CD4-positive, alpha-beta T cell treated with Interleukin-4 for 4 hours (primary cell): ENCODE measurements around the gene LYSMD3.
"Not testable (repeated sequence)": the region's sequence is repeated elsewhere in the genome, so short reads cannot be mapped to it uniquely, and the experiment has no call there.

Source experiments
- DNase-seq: peaks from one replicate; pipeline ENCODE4 v3.0.0-alpha.2; 2020

The LYSMD3 gene

GRCh38 chr5:90529194-90529938 lies at the start of gene LYSMD3:
Gene LYSMD3, minus strand, starts transcription at chr5:90529584. Its CDS starts 4,295 bp downstream, at chr5:90525289.
- peak; percentile 96 for DNase-seq

- not testable (repeated sequence) for DNase-seq
Observed at GRCh38 chr5:90576566-90576965, 47.2 kb upstream of the LYSMD3 start.

- no peak for DNase-seq
Observed at GRCh38 chr5:90575712-90576111, 46.3 kb upstream of the LYSMD3 start.

GRCh38 chr5:90571147-90571773 lies 41.9 kb upstream of the LYSMD3 start:
- no peak for DNase-seq

- DNase-seq: no peak
Observed at GRCh38 chr5:90570034-90570433, 40.6 kb upstream of the LYSMD3 start.

- no peak for DNase-seq
Observed at GRCh38 chr5:90569084-90569483, 39.7 kb upstream of the LYSMD3 start.

- no peak for DNase-seq
Observed at GRCh38 chr5:90565491-90565890, 36.1 kb upstream of the LYSMD3 start.

- no peak for DNase-seq
Observed at GRCh38 chr5:90563108-90563507, 33.7 kb upstream of the LYSMD3 start.

- no peak for DNase-seq
Observed at GRCh38 chr5:90562341-90562740, 33.0 kb upstream of the LYSMD3 start.

- no peak for DNase-seq
Observed at GRCh38 chr5:90561766-90562165, 32.4 kb upstream of the LYSMD3 start.

GRCh38 chr5:90560771-90561170 lies 31.4 kb upstream of the LYSMD3 start:
- no peak for DNase-seq

- DNase-seq: no peak
Observed at GRCh38 chr5:90558344-90559192, 29.2 kb upstream of the LYSMD3 start, which contains the start of gene ADGRV1. Gene ADGRV1, plus strand, starts transcription at chr5:90558797. Its CDS starts 99 bp downstream, at chr5:90558896.

- DNase-seq: no peak
Observed at GRCh38 chr5:90557871-90558270, 28.5 kb upstream of the LYSMD3 start.

- no peak for DNase-seq
Observed at GRCh38 chr5:90557391-90557790, 28.0 kb upstream of the LYSMD3 start.

GRCh38 chr5:90555666-90556065 lies 26.3 kb upstream of the LYSMD3 start:
- DNase-seq: no peak

- no peak for DNase-seq
Observed at GRCh38 chr5:90554358-90555006, 25.1 kb upstream of the LYSMD3 start.

GRCh38 chr5:90553711-90554110 lies 24.3 kb upstream of the LYSMD3 start:
- no peak for DNase-seq

- DNase-seq: no peak
Observed at GRCh38 chr5:90551376-90551775, 22.0 kb upstream of the LYSMD3 start.

GRCh38 chr5:90550963-90551362 lies 21.6 kb upstream of the LYSMD3 start:
- DNase-seq: no peak

- no peak for DNase-seq
Observed at GRCh38 chr5:90549729-90550275, 20.4 kb upstream of the LYSMD3 start.

- DNase-seq: no peak
Observed at GRCh38 chr5:90549223-90549622, 19.8 kb upstream of the LYSMD3 start.

GRCh38 chr5:90548069-90548593 lies 18.7 kb upstream of the LYSMD3 start:
- no peak for DNase-seq
